ENCODE measurements around the gene AQP7. TPM values are rescaled to one million over a fixed set of nuclear protein-coding genes. Genes with fewer than 3 reads are reported as not detected.
A peak's percentile ranks its signal among the peaks of the same experiment; 100 is the strongest.

Gene AQP7
- total and polyA plus RNA-seq, 12 donors: 0.33 to 32.5 (median 2.4) TPM; not detected in 2

GRCh38 chr9:33418090-33418489 is 15.7 kb upstream of the AQP7 start:
- H3K36me3 ChIP-seq (replicated peaks in 1 of 2): no peaks in the 10 kb centered on the region
- H3K4me3 ChIP-seq: no peak overlapping the region
- WGBS, 4 donors: 81 to 93% (median 86%) methylated on average over 3 to 8 of the region's 8 CpGs
- no peaks in the 10 kb centered on the region for H3K4me1 ChIP-seq (replicated peaks in 1 of 2)
- intact Hi-C loops (cut with DNase I): loop anchor here (5.0 kb wide), 2 partner anchors 39 to 46 kb away; no protein-coding TSS in a partner anchor
- TF ChIP-seq, protein P1, sequence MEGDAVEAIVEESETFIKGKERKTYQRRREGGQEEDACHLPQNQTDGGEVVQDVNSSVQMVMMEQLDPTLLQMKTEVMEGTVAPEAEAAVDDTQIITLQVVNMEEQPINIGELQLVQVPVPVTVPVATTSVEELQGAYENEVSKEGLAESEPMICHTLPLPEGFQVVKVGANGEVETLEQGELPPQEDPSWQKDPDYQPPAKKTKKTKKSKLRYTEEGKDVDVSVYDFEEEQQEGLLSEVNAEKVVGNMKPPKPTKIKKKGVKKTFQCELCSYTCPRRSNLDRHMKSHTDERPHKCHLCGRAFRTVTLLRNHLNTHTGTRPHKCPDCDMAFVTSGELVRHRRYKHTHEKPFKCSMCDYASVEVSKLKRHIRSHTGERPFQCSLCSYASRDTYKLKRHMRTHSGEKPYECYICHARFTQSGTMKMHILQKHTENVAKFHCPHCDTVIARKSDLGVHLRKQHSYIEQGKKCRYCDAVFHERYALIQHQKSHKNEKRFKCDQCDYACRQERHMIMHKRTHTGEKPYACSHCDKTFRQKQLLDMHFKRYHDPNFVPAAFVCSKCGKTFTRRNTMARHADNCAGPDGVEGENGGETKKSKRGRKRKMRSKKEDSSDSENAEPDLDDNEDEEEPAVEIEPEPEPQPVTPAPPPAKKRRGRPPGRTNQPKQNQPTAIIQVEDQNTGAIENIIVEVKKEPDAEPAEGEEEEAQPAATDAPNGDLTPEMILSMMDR (IDR thresholded peaks at IDR 0.05): no peak
- no peak for TF ChIP-seq POLR2A (IDR thresholded peaks at IDR 0.05)
- no peak overlapping the region for H3K27ac ChIP-seq
- H3K27me3 ChIP-seq: no peaks in the 10 kb centered on the region
- no peak for DNase-seq
- H3K9me3 ChIP-seq (replicated peaks in 1 of 3): no peaks in the 10 kb centered on the region

GRCh38 chr9:33416996-33417395 is 14.6 kb upstream of the AQP7 start:
- WGBS, 4 donors: 61 to 66% (median 63%) methylated on average over 3 to 5 of the region's 5 CpGs
- intact Hi-C loops (cut with DNase I): loop anchor here (5.0 kb wide), 2 partner anchors 40 to 45 kb away; no protein-coding TSS in a partner anchor
- Histone ChIP-seq H3K36me3 (replicated peaks in 1 of 2) (no peaks in the 10 kb centered on the region), H3K27me3 (no peaks in the 10 kb centered on the region), H3K4me3 (no peak overlapping the region), H3K4me1 (replicated peaks in 1 of 2) (no peaks in the 10 kb centered on the region), H3K27ac (no peak overlapping the region), H3K9me3 (replicated peaks in 1 of 3) (no peaks in the 10 kb centered on the region)
- no peak for DNase-seq
- TF ChIP-seq POLR2A (IDR thresholded peaks at IDR 0.05): no peak
- TF ChIP-seq, protein P1 (IDR thresholded peaks at IDR 0.05): no peak

GRCh38 chr9:33415501-33416038 is 13.2 kb upstream of the AQP7 start:
- no peaks in the 10 kb centered on the region for H3K36me3 ChIP-seq (replicated peaks in 1 of 2)
- H3K27ac ChIP-seq: no peak overlapping the region
- peak; percentile 72 to 87 (median 80) for DNase-seq
- no peak overlapping the region for H3K4me3 ChIP-seq
- TF ChIP-seq, protein P1 (IDR thresholded peaks at IDR 0.05): peak; percentile 42 to 79 (median 73)
- no peak for TF ChIP-seq POLR2A (IDR thresholded peaks at IDR 0.05)
- WGBS, 4 donors: 19 to 38% (median 25%) methylated on average over 4 to 9 of the region's 9 CpGs
- intact Hi-C loops (cut with DNase I): loop anchor here (5.0 kb wide), 2 partner anchors 42 to 43 kb away; no protein-coding TSS in a partner anchor
- H3K4me1 ChIP-seq (replicated peaks in 1 of 2): no peaks in the 10 kb centered on the region
- H3K9me3 ChIP-seq (replicated peaks in 1 of 3): no peaks in the 10 kb centered on the region
- H3K27me3 ChIP-seq: no peaks in the 10 kb centered on the region

DNA sequence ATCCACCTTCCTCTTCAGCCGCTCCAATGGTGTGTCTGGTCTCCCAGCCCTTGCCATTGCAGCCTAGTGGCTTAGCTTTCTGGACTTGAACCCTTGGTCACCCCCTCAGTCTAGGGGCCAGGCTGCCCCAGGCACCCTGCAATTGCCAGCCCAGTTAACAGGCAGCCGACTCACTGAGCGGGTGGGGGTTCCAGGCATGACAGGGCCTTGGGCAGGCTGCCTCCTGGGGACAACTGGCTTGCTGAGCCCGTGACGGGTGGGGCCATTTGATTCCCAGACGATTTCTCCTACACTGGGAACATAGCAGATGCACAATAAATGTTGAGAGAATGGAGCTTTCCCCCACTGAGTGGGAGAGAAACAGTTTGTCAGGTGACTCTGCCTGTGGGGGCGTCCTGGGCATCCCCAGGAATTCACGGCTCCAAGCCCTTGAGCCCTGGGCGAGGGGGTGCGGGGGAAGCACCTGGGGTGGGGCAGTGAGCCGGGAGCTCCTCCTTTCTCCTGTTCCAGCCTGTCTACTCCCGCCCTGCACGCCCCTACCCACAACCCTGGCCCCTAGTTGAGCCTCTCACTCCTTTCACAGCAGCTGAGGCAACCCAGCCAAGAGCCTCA is 12.6 kb upstream of the AQP7 start:
- no peak for DNase-seq
- H3K36me3 ChIP-seq (replicated peaks in 1 of 2): no peaks in the 10 kb centered on the region
- no peaks in the 10 kb centered on the region for H3K27me3 ChIP-seq
- H3K27ac ChIP-seq: no peak overlapping the region
- intact Hi-C loops (cut with DNase I): loop anchor here (5.0 kb wide), 2 partner anchors 42 to 43 kb away; no protein-coding TSS in a partner anchor
- no peak for TF ChIP-seq POLR2A (IDR thresholded peaks at IDR 0.05)
- TF ChIP-seq, protein P1 (IDR thresholded peaks at IDR 0.05): no peak
- 59 to 77% (median 64%) methylated on average over 5 to 13 of the region's 13 CpGs for WGBS, 4 donors
- H3K9me3 ChIP-seq (replicated peaks in 1 of 3): no peaks in the 10 kb centered on the region
- H3K4me3 ChIP-seq: no peak overlapping the region
- no peaks in the 10 kb centered on the region for H3K4me1 ChIP-seq (replicated peaks in 1 of 2)

All from adrenal gland (tissue), 12 donors.